Measurements from ENCODE around the gene UNC13A.
"Not testable (repeated sequence)": the region's sequence is repeated elsewhere in the genome, so short reads cannot be mapped to it uniquely, and the experiment has no call there.

Gene UNC13A

DNA sequence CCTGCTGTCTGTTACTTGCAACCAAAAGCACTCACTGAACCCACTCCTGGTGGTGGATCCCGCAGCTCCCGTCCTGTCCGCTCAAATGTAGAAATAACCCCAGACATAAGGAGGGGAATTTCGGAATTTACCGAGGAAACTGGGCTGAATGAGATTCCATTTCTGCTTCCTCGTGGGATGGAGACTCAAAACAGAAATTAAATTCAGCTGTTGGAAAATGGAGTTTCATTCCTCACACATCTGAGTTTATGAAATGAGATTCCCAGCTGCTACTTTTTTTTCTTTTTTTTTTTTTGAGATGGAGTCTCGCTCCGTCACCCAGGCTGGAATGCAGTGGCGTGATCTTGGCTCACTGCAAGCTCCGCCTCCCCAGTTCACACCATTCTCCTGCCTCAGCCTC, 88.4 kb downstream of the UNC13A start:
- DNase-seq = no peak

DNA sequence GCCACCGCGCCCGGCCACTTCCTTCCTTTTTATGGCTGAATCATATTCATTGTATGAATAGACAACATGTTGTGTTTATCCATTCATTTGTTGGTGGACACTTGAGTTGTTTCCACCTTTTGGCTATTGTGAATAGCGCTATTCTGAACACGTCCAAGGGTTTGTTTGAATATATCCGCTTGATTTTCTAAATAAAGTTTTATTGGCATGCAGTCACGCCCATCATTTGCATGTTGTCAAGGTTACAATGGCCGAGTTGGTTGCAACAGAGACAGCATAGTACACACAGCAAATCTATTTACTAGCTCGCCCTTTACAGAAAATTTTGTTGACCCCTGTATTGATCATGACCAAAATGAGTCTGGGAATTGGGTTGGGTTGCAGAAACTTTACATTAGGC, 89.2 kb downstream of the UNC13A start:
- no peak for DNase-seq

DNA sequence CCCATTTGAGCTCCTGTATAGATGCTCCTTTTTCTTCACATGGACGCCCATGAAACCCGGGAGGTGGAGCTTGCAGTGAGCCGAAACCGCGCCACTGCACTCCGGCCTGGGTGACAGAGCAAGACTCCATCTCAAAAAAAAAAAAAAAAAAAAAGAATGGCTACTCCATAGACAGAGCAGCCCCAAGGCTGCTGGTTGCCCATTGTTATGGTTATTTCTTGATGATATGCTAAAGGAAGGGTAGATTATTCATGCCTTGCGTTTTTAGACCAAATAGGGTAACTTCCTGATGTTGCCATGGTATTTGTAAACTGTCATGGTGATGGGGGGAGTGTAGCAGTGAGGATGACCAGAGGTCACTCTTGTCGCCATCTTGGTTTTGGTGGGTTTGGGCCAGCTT, 90.1 kb downstream of the UNC13A start:
- not testable (repeated sequence) for DNase-seq

DNA sequence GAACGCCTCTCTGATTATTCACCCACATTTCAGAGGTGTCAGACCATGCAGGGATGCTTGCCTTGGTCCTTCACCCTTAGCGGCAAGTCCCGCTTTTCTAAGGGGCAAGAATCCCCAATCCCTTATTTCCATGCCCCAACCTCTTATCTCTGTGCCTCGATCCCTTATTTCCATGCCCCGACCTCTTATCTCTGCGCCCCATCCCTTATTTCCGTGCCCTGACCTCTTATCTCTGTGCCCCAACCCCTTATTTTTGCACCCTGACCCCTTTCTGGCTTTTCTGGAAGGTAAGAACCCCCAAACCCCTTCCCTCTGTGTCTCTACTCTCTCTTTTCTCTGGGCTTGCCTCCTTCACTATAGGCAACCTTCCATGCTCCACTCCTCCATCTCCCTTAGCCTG, 93.9 kb downstream of the UNC13A start:
- DNase-seq = not testable (repeated sequence)

DNA sequence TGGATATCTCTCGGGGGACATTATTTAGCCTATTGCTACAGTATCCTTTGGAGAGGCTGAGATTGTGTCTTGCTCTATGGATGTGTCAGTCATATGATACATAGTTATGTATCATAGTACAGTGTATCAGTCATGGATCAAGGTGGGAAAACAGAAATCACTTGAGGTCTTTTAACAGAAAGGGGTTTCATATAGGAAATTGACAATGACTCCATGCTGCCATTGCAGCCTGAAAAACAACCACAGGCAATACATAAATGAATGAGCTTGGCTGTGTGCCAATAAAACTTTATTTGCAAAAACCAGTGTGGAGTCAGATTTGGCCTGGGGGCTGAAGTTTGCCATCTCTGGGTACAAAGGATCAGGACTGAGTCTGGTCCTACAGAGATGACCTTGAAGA, 97.3 kb downstream of the UNC13A start:
- peak; percentile 69 for DNase-seq

DNA sequence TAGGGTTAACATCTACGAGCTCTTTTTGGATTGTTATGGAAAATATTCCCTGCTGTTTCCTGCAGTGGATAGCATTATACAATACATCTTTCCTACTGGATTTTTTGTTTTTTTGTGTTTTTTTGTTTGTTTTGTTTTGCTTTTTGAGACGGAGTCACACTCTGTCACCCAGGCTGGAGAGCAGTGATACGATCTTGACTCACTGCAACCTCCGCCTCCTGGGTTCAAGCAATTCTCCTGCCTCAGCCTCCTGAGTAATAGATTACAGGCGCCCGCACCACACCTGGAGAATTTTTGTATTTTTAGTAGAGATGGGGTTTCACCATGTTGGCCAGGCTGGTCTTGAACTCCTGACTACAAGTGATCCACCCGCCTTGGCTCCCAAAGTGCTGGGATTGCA, 102.8 kb downstream of the UNC13A start:
- DNase-seq = not testable (repeated sequence)

DNA sequence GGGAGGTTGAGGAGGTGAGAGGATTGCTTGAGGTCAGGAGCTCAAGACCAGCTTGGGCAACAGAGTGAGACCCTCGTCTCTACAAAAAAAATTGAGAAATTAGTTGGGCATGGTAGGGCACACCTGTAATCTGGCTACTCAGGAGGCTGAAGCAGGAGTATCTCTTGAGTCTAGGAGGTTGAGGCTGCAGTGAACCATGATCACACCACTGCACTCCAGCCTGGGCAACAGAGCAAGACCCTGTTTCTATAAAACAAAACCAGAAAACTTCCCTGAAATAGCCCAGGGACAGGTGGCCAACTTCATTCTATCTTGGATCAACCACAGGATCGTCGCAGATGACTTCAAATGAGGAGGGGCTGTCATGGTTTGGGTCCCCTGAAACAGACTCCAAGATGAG, 104.0 kb downstream of the UNC13A start:
- DNase-seq = no peak

DNA sequence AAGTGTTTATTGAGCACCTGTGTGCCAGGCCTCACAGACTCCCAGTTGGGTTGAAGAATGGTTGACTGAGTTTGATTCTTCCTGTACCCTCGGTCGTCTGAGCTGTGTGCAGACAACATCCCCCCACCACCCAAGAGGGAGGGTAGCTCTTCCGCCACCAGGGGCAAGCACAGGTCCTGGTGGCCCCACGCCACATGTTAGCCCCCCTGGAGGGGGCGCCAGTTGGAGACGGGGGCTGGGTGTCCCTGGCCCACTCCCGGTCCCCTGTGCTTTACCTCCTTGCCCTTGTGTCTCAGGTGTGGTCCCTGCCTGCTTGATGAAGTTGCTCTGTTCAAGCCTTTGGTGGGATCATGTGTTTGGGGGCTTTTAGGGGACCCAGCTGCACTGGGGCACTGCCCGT, 105.5 kb downstream of the UNC13A start:
- no peak for DNase-seq

DNA sequence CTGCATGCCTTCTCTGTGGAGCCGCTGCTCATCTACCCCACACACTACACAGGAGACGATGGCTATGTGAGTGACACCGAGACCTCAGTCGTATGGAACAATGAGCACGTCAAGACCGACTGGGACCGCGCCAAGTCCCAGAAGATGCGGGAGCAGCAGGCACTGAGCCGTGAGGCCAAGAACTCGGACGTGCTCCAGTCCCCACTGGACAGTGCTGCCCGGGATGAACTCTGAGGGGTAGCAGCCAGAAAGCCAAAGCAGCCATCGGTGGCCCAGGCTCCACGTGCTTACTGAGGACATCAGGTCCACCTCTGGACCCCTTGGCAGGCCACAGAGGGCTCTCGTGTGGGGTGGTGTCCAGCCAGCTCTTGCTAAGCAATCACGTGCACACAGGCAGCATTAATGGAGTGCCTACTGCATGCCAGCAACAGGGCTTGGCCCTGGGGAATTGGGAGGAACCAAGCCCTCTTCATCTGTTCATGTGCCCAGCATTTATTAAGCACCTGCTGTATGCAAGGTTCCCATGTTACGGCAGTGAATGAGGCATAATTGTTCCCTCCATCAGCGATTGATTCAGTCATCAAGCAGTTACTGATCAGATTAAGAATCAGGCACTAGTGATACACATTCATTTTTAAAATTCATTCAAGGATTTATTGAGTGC, 106.8 kb downstream of the UNC13A start:
- no peak for DNase-seq

DNA sequence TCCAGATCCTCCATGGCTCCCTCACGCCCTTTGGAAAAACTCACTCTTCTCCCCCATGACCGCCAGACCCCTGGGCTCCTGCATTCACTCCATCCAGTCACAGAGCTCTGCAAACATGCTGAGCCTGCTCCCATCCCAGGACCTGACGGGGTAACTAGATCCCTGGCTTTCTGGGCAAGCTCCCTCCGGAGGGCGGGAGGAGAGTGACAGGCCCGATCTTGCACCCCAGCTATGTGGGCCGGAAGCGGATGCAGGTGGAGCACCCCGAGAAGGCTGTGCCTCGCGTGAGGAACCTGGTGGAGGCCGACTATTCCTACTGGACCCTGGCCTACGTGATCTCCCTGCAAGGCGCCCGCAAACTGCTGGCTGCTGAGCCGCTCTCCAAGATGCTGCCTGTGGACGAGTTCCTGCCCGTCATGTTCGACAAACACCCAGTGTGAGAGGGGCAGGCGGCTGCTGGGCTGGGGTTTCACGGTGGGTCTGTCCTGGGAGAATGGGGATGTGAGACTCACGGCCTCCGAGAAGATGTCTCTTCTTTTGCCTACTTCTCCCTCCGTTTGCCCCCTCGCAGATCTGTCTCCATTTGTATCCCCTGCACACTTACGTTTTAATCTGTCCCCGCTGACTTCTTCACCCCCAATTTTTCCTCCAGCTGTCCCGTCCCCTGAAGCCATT, 107.5 kb downstream of the UNC13A start:
- DNase-seq = no peak

DNA sequence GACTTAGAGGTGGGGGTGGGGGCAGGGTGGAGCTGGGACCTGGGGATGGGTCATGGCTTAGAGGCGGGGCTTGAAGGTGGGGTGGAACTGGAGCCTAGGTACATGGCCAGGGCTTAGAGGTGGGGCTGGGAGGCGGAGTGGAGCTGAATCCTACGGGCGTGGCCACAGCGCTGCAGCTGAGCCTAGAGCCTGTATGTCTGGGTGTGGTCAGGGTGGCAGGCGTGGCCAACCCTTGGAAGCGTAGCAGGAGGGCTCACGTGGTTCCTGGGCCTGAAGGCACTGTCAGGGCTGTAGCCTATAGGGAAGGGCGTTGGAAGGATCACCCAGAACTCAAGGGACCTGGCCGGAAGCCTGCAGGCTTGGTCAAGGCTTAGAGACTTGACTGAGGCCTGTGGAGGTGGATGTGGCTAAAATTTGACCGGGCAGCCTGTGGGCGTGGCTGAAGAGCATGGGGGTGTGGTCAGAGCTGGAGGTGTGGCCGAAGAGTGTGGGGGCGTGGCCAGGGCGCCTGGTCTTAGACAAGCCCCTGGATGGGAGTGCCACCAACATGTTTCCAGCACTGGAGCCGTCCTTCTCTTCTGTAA, 108.4 kb downstream of the UNC13A start:
- DNase-seq = peak; percentile 47

DNA sequence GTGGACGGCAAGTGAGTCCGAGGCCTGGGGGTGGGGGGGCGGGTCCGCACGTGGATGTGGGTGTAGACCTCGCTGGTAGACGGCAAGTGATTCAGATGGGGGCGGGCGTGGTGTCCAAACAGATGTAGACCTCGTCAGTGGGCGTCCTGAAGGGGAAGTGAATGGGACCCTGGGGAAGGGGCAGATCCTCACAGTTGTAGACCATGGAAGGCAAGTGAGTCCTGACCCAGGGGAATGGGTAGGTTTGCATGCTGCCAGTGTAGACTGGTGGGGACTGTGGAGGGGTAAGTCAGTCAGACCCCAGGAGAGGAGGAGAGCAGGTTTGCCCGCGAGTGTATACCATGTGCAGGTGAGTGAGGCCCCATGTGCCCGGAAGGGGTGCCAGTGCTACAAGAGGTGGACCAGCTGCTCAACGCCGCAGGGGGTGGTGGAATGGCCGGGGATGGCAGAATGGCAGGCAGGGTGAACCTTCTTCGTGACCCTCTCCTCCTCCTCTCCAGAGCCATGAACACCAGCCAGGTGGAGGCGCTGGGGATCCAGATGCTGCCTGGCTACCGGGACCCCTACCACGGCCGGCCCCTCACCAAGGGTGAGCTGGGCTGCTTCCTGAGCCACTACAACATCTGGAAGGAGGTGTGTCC, 110.6 kb downstream of the UNC13A start:
- DNase-seq = no peak

DNA sequence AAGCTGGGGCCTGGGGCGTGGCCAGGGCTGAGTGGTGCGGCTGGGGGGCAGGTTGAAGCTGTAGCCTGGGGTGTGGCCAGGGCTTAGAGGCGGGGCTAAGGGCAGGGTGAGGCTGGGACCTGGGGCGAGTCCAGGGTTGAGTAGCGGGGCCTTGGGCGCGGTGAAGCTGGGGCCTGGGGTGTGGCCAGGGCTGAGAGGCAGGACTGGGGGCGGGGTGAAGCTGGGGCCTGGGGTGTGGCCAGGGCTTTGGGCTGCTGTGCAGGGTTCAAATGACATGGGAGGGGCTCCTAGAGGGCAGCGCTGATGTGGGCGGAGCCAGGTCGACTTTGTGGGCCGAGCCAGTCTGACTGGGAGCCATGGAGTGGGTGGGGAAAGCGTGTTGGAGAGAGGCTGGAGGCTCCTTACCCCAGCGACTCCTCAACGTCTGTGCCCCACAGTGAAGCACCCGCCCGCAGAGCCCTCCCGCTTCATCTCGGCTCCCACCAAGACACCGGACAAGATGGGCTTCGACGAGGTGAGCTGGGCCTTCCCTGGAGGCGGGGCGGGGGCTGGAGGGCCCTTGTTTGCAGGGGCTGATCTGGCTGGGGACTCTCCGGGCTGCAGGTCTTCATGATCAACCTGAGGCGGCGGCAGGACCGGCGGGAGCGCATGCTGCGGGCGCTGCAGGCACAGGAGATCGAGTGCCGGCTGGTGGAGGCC, 111.2 kb downstream of the UNC13A start:
- DNase-seq = peak; percentile 36

DNA sequence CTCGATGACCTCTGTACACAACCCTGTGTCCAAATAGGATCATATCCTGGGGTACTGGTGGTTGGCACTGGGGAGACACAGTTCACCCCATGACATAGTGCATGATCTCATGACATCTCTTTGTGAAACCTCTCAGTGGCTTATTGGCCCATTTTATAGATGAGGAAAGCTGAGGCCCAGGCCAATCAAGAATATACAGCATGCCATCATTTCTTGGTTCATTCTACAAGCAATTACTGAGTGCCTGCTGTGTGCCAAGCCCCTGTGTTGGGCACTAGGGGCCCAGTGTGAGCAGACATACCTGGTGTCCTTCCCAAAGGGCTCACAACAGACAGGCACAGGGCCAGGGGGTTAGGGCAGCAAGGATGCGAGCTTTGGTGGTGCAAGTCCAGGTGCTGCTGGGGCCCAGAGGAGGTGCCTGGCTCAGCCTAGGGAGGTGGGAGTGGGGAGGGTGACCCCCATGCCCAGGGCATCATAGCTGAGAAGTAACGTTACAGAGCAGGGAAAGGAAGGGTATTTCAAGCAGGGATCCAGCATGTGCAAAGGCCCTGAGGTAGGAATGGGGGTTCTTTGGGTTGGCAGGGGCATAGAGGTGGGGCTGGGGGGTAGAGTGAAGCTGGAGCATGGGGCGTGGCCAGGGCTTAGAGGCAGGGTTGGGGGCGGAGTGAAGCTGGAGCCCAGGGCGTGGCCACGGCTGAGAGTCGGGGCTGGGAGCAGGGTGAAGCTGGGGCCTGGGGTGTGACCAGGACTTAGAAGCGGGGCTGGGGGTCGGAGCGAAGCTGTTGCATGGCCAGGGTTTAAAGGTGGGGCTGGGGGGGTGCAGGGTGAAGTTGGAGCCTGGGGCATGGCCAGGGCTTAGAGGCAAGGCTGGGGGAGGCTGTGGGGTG, 112.0 kb downstream of the UNC13A start:
- DNase-seq = no peak

DNA sequence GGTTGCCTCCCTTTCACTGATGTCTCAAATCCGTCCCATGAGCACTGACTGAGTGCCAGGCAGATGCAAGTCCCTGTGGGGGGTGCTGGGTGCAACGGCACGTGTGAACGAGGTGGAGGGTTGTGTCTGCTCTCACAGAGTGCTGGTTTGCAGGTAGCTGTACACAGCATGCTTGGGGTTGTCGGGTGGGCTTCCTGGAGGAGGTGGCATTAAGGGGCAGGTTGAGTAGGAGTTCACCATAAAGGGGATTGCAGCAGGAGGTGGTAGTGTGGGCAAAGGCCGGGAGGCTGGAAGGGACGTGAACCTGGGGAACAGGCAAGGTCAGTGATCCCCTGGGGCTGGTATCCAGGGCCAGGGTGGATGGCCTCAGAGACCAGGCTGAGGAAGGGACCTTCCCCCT, 115.5 kb downstream of the UNC13A start:
- no peak for DNase-seq

DNA sequence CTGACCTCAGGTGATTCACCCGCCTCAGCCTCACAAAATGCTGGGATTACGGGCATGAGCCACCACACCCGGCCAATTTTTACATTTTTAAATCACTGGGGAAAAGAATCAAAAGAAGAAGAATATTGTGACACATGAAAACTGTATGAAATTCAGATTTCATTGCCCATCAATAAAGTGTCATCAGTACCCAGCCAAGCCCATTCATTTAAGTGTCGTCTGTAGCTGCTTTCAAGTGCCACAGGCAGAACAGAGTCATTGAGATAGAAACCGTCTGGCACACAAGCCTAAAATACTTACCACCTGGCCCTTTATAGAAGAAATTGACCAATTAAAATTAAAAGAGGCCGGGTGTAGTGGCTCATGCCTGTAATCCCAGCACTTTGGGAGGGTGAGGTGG, 117.4 kb downstream of the UNC13A start:
- DNase-seq = no peak

DNA sequence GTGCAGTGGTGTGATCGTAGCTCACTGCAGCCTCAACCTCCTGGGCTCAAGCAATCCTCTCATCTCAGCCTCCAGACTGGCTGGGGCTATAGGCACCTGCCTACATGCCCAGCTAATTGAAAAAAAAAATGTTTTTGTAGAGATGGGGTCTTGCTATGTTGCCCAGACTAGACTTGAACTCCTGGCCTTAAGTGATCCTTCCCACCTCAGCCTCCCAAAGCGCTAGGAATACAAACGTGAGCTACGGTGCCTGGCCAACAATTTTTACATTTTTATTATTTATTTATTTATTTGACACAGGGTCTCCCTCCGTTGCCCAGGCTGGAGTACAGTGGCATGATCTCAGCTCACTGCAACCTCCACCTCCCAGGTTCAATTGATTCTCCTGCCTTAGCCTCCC, 117.9 kb downstream of the UNC13A start:
- DNase-seq = not testable (repeated sequence)

DNA sequence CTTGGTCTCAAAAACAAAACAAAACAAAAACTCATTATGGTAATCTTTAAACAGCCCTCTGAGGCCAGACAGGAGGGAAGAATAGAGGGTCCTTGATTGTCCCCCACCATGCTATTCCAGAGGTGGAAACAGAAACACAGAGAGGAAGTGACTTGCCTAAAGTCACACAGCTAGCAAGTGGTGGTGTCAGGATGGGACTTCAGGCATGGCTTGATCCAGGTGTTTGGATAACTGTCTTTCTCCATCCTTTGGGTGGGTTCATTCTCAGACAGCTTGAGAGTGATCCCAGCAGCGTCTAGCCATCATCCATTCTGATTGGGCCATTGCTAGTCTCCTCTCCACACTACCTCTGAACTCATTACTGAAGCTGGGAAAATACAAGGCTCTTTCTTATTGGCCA, 120.2 kb downstream of the UNC13A start:
- no peak for DNase-seq

DNA sequence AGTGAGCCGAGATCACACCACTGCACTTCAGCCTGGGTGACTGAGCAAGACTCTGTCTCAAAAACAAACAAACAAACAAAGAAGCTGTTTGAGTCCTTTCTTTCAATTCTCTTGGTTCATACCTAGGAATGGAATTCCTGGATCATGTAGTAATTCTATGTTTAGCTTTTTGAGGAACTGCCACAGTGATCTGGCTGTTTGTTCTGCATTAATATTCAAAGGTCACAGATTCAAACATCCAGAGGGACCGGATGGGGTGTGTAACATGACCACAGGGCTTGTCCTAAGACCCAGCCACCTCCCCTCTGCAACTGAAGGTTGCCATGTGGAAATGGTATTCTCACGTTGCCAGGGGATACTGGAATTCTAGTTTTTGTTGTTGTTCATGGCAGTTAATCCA, 122.5 kb downstream of the UNC13A start:
- no peak for DNase-seq

DNA sequence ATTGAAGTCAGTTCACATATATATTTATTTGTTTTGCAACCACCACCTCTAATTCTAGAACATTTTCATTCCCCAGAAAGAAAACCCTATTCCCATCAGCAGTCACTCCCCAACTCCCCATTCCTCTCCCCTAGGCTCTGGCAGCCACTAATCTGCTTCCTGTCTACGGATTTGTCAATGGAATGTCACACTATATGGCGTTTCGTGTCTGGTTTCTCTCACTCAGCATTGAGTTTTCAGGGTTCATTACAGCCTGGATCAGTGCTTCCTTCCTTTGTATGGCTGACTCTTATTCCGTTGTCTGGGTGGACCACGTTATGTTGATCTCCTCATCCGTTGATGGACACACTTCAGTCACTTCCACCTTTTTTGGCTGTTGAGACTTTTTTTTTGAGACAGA, 123.4 kb downstream of the UNC13A start:
- no peak for DNase-seq

DNA sequence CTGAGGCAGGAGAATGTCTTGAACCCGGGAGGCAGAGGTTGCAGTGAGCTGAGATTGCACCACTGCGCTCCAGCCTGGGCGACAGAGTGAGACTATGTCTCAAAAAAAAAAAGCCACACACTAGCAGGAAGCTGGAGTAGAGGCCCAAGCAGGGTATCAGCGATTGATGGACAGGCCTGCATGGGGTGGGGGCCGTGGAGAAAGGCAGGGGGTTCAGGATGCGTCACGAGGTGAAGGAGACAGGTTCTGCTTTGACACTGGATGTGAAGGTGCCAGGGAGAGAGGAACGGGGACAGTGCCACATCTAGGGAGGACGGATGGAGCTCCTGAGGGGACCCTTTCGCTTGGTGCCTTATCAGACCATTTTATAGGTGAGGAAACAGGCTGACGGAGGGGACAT, 125.6 kb downstream of the UNC13A start:
- no peak for DNase-seq

DNA sequence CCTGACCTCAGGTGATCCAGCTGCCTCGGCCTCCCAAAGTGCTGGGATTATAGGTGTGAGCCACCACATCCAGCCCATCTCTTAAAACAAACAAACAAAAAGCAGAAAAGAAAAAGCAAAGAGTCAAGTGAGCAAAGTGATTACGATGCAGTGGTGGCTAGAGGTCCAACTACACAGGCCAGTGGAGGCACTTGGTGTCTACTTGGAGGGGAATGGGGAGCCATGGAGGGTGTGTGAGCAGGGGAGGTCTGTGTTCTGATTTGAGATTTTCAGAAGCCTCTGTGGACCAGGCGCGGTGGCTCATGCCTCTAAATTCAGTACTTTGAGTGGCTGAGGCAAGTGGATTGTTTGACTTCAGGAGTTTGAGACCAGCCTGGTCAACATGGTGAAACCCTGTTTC, 126.1 kb downstream of the UNC13A start:
- no peak for DNase-seq

Measured in NCI-H69 (cell line).